Breast epithelium (tissue), 4 donors: ENCODE results near the gene B4GALT6. TPM values are rescaled to one million over a fixed set of nuclear protein-coding genes. Genes with fewer than 3 reads are reported as not detected.

Experiments used
- DNase-seq, 2 donors: peaks; one replicate each; pipeline ENCODE4 v3.0.0-alpha.2; 2019; ENCODE audit warnings: low spot score in 2 of 2
- H3K27ac ChIP-seq, 2 donors: fragments of 200-600 bp; sonication (generic) in 1 of 2; one replicate each; pipeline ENCODE4 v1.5.1; 2016 to 2019; ENCODE audit warnings: mild to moderate bottlenecking in 1 of 2
- H3K27me3 ChIP-seq, 2 donors: fragments of 200-600 bp; sonication (generic) in 1 of 2; one replicate each; pipeline versions ENCODE4 v1.5.1 to v1.6.0; 2017 to 2019; ENCODE audit warnings: control low read depth in 1 of 2, mild to moderate bottlenecking in 1 of 2
- H3K36me3 ChIP-seq: fragments of 200-600 bp; one replicate; pipeline ENCODE4 v1.5.1; 2019
- H3K4me1 ChIP-seq, 2 donors: fragments of 200-600 bp; sonication (generic); one replicate each; pipeline ENCODE4 v1.5.1; 2016 to 2019; ENCODE audit warnings: control low read depth in 1 of 2
- H3K4me3 ChIP-seq, 3 donors: fragments of 200-600 bp; sonication (generic); 1 replicate in 2 of 3; 2 replicates in 1 of 3; pipeline ENCODE4 v1.5.1; 2016 to 2019; ENCODE audit warnings: mild to moderate bottlenecking in 3 of 3, moderate library complexity in 2 of 3
- H3K9me3 ChIP-seq, 2 donors: fragments of 200-600 bp; sonication (generic) in 1 of 2; one replicate each; pipeline ENCODE4 v1.5.1; 2016 to 2019; ENCODE audit warnings: control low read depth in 1 of 2
- POLR2A ChIP-seq: fragments of 450-650 bp; IDR thresholded peaks from one replicate; pipeline ENCODE4 v1.6.1; 2016; ENCODE audit warnings: antibody characterized with exemption, mild to moderate bottlenecking, moderate library complexity
- POLR2AphosphoS5 ChIP-seq, 3 donors: sonication (generic); formaldehyde crosslinking; IDR thresholded peaks; one replicate each; pipeline ENCODE4 v1.6.1; 2017; ENCODE audit warnings: antibody characterized with exemption in 3 of 3
- intact Hi-C: fragments of 100-400 bp; cut with DNase I; formaldehyde crosslinking; loops from one replicate; pipeline ENCODE4 v1.15.1; 2023; ENCODE audit warnings: low total_unique reads
- total RNA-seq, 3 donors: library from RNA; depleted of rRNA; stranded (reverse); fragments of >200 nt; gene quantifications; one replicate each; pipeline ENCODE4 v1.1.0, GENCODE V29; 2016
- TF ChIP-seq, protein P1 (sequence below), 3 donors: fragments of 450-650 bp; IDR thresholded peaks; one replicate each; pipeline ENCODE4 v1.5.1; 2016 to 2017; ENCODE audit warnings: antibody characterized with exemption in 3 of 3, mild to moderate bottlenecking in 3 of 3, moderate library complexity in 3 of 3

B4GALT6 gene
- total RNA-seq, 3 donors from 2014 or later: 2.9 to 3.8 (median 3.0) TPM

DNA sequence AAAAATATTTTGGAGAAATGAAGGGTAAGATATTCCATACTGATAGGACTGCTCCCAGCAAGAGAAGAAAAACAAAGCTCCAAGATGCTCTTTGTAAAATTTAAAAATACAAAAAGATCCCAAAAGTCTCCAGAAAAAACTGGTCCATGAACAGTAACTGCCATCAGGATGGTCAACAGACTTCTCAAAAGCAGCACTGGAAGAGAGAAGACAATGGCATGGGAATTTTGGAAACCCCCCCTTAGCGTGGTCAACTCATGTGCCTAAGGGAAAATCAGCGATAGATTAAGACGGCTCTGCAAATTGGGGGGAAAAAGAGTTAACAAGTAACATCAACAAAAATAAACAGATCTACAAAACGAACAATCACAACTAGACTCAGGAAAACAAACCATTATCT lies 23.6 kb downstream of the B4GALT6 start:
- no peaks in the 10 kb centered on the region for H3K4me1 ChIP-seq
- TF ChIP-seq POLR2AphosphoS5 (IDR thresholded peaks at IDR 0.05): no peak
- TF ChIP-seq POLR2A: no peak
- TF ChIP-seq, protein P1, sequence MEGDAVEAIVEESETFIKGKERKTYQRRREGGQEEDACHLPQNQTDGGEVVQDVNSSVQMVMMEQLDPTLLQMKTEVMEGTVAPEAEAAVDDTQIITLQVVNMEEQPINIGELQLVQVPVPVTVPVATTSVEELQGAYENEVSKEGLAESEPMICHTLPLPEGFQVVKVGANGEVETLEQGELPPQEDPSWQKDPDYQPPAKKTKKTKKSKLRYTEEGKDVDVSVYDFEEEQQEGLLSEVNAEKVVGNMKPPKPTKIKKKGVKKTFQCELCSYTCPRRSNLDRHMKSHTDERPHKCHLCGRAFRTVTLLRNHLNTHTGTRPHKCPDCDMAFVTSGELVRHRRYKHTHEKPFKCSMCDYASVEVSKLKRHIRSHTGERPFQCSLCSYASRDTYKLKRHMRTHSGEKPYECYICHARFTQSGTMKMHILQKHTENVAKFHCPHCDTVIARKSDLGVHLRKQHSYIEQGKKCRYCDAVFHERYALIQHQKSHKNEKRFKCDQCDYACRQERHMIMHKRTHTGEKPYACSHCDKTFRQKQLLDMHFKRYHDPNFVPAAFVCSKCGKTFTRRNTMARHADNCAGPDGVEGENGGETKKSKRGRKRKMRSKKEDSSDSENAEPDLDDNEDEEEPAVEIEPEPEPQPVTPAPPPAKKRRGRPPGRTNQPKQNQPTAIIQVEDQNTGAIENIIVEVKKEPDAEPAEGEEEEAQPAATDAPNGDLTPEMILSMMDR (IDR thresholded peaks at IDR 0.05): no peak
- H3K27ac ChIP-seq: no peak overlapping the region
- no peaks in the 10 kb centered on the region for H3K27me3 ChIP-seq
- no peaks in the 10 kb centered on the region for H3K9me3 ChIP-seq
- H3K36me3 ChIP-seq: no peaks in the 10 kb centered on the region
- H3K4me3 ChIP-seq: no peak overlapping the region
- DNase-seq: no peak
- intact Hi-C loops: no loop called here

DNA sequence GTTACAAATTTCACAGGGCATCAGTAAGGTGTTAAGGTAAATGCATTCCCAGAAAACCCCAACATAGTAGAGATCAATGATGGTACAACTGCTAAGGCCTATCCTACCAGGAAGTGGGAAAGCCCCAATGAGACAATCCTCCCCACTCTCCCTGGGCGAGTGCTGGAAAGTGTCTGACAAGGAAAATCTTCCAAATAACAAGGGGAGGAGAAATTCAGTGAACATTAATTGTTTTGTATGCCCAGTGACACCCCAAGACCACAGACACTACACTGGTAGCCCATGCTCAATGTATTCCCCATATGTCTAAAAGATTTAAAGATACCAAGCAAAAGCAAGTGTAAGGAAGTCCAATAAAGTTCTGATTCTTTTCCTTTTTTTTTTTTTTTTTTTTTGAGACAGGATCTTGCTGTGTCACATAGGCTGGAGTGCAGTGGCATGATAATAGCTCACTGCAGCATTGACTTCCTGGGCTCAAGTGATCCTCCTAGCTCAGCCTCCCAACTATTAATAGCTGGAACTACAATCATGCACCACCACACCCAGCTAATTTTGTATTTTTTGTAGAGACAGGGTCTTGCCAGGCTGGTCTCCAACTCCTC lies 24.7 kb downstream of the B4GALT6 start:
- H3K36me3 ChIP-seq: no peaks in the 10 kb centered on the region
- DNase-seq: no peak
- H3K4me1 ChIP-seq: no peaks in the 10 kb centered on the region
- H3K9me3 ChIP-seq: no peaks in the 10 kb centered on the region
- H3K27ac ChIP-seq: no peak overlapping the region
- intact Hi-C loops: no loop called here
- TF ChIP-seq, protein P1 (IDR thresholded peaks at IDR 0.05): no peak
- no peak for TF ChIP-seq POLR2AphosphoS5 (IDR thresholded peaks at IDR 0.05)
- TF ChIP-seq POLR2A: no peak
- no peaks in the 10 kb centered on the region for H3K27me3 ChIP-seq
- no peak overlapping the region for H3K4me3 ChIP-seq

DNA sequence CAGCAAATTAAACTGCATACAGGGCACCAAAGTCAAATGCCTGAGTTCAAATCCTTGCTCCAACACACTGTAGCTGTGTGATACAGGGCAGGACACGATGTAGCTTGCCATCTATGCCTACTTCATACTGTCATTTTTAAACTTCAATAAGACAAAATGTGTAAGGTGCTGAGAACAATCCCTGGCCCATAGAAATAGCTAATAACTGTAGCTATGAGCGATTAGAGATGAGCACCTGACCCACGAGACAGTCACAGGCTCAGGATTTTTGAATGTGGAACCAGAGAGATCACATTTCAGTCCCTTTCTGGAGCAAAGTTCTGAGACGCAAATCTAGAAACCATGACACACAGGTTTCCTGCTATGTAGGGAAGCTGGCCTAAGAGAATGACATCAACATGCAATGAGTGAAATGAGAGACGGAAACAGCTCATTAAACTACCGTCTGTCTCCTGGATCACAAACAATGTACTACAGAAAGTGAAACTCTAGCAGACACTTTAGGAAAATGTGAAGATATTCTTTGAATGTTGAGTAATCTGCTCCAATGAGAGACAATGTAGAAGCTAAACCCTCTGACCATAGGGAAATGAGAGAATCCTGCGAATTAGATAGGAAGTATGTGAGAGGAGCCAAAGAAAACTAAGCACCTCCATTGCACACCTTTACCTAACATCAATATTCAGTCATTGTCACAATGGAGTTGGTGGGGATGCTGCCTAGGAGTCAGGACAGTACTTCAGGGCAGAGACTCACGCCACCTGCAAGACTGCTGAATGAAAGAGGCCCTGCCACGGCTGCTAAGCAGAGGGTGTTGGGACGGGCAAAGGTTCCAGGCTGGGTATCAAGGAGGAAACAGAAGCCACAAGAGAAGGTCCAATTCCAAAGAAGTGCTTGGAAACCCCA lies 25.5 kb downstream of the B4GALT6 start:
- no peaks in the 10 kb centered on the region for H3K27me3 ChIP-seq
- no peak for DNase-seq
- no peak for TF ChIP-seq POLR2AphosphoS5 (IDR thresholded peaks at IDR 0.05)
- no peak for TF ChIP-seq POLR2A
- TF ChIP-seq, protein P1 (IDR thresholded peaks at IDR 0.05): no peak
- no peaks in the 10 kb centered on the region for H3K36me3 ChIP-seq
- H3K27ac ChIP-seq: no peak overlapping the region
- no peak overlapping the region for H3K4me3 ChIP-seq
- intact Hi-C loops: no loop called here
- no peaks in the 10 kb centered on the region for H3K9me3 ChIP-seq
- no peaks in the 10 kb centered on the region for H3K4me1 ChIP-seq

DNA sequence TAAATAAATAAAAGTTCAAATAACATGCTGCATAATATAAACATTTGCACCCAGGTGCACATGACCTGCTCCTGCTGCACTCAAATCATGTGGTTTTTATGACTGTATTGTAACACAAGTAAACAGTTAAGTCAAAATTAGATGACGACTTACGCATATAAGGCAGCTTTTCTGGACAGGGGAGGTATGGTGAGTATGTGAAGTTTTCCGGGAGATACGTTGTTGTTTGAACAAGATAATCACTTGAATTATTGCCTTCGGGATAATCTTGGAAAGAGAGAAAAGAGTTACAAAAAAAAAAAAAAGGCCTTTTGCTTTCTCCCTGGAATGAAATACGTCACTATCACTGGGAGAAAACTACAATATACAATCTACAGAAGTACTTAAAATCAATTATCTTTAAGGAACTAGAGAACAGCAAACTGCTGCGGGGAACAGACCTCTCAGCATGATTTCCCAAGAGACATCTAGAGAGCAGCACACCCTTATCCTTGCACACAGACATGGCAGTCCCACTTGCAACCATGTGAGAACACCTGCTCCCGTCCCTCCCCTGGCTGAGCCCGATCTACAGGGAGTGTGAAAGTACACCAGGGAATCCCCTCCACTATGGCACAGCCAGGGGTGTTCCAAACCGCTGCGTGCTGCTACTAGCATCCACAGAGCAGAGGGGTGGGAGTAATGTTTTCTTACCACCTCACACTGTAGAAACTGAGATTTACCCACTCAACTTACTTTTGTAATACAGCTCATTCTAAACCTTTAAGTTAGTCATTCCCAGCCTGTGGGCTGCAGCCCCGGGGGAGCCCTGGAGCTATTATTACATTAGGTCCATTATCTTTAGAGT lies 26.3 kb downstream of the B4GALT6 start:
- no peak for DNase-seq
- no peak overlapping the region for H3K27ac ChIP-seq
- no peak for TF ChIP-seq POLR2A
- no peak for TF ChIP-seq POLR2AphosphoS5 (IDR thresholded peaks at IDR 0.05)
- TF ChIP-seq, protein P1 (IDR thresholded peaks at IDR 0.05): no peak
- H3K4me3 ChIP-seq: no peak overlapping the region
- intact Hi-C loops: no loop called here
- no peaks in the 10 kb centered on the region for H3K36me3 ChIP-seq
- no peaks in the 10 kb centered on the region for H3K9me3 ChIP-seq
- H3K4me1 ChIP-seq: no peaks in the 10 kb centered on the region
- no peaks in the 10 kb centered on the region for H3K27me3 ChIP-seq
